ENCODE results near the gene SLC28A3. TPM values are rescaled to one million over a fixed set of nuclear protein-coding genes. Genes with fewer than 3 reads are reported as not detected.

SLC28A3 gene
- total and polyA plus RNA-seq, 2 donors (not counting 3 experiments of a cell fraction or from before 2014, with no cell fraction given) = not detected

DNA sequence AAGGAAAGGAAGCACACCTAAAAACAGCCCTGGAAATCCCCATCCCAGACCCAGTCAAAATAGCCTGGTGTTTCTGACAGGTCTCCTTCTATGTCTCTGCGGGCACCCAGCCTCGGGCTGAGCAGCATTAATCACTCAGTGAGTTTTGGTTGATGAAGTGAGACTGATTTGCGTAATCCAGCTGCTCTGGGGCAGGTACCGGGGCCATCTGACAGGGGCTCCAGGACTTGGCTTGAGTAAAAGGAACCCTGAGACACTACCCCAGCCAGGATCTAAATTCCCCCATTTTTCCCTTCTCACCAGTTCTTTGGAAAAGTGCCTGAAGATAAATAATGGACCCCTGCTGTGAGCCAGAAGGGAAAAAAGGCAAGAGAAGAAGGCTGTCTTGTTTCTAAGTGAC lies 596 bp downstream of the SLC28A3 start:
- DNase-seq (ENCODE audit: low read depth, low spot score) (no peak), FAIRE-seq (no peak)
- Histone ChIP-seq H2AFZ (ENCODE audit: low read depth, low read length) (no peak overlapping the region), H3K36me3 (ENCODE audit: control insufficient read depth in 2 of 2, extremely low read depth in 1 of 2, insufficient read depth in 2 of 2, low read length in 2 of 2) (no peaks in the 10 kb centered on the region), H3K27ac (ENCODE audit: insufficient read depth, low read depth, low read length) (no peak overlapping the region), H3K4me2 (ENCODE audit: insufficient read depth, low read length) (no peak overlapping the region), H3K4me1 (ENCODE audit: control insufficient read depth, extremely low read depth, insufficient read depth, low read length) (no peaks in the 10 kb centered on the region), H3K79me2 (ENCODE audit: control insufficient read depth, insufficient read depth, low read length) (no peaks in the 10 kb centered on the region), H3K9ac (replicated peaks; ENCODE audit: extremely low read depth, insufficient read depth, low read length) (no peak overlapping the region), H3K9me1 (replicated peaks; ENCODE audit: control insufficient read depth, extremely low read depth, insufficient read depth, low read length) (no peaks in the 10 kb centered on the region), H3K27me3 (ENCODE audit: control insufficient read depth in 2 of 2, insufficient read depth in 2 of 2, low read length in 2 of 2) (no peaks in the 10 kb centered on the region), H4K20me1 (replicated peaks; ENCODE audit: control insufficient read depth, extremely low read depth, insufficient read depth, low read length) (no peaks in the 10 kb centered on the region), H3K9me3 (replicated peaks; ENCODE audit: control insufficient read depth, insufficient read depth, low read length) (no peaks in the 10 kb centered on the region), H3K4me3 (replicated peaks in 1 of 3; ENCODE audit: insufficient read depth in 1 of 3, low read depth in 1 of 3, low read length in 3 of 3) (no peak overlapping the region)
- ChIA-PET POLR2A (no interaction called here), CTCF (no interaction called here)
- dilution Hi-C loops (cut with MboI; ENCODE audit: extremely low pct_ligation_motif_present, low sequenced_read_pairs) (no loop called here), intact Hi-C loops (cut with micrococcal nuclease) (no loop called here)
- BruUV-seq (replicated peaks) = no TSS peak
- TF ChIP-seq EZH2 (IDR thresholded peaks at IDR 0.05; ENCODE audit: borderline replicate concordance, low read depth, low read length, severe bottlenecking) (no peak), MYC (IDR thresholded peaks at IDR 0.05; ENCODE audit: low read depth, low read length) (no peak), GATA2 (IDR thresholded peaks at IDR 0.05; ENCODE audit: insufficient read depth, insufficient read length, low read depth, low read length) (no peak), CTCF (IDR thresholded peaks at IDR 0.05; ENCODE audit: extremely low read depth in 1 of 2, insufficient read depth in 1 of 2, low read depth in 1 of 2, low read length in 2 of 2) (no peak), JUN (IDR thresholded peaks at IDR 0.05; ENCODE audit: borderline replicate concordance, insufficient read depth, insufficient read length, low read depth) (no peak), POLR2A (IDR thresholded peaks at IDR 0.05; ENCODE audit: low read depth, low read length) (no peak), FOS (IDR thresholded peaks at IDR 0.05; ENCODE audit: borderline replicate concordance, insufficient read depth, low read length) (no peak), POLR2AphosphoS5 (IDR thresholded peaks at IDR 0.05; ENCODE audit: insufficient read depth, low read depth, low read length) (no peak)
- TF ChIP-seq, protein P1, sequence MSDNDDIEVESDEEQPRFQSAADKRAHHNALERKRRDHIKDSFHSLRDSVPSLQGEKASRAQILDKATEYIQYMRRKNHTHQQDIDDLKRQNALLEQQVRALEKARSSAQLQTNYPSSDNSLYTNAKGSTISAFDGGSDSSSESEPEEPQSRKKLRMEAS (IDR thresholded peaks at IDR 0.05; ENCODE audit: insufficient read depth, insufficient read length) = no peak
